ENCODE data around the gene KATNB1. TPM values are rescaled to one million over a fixed set of nuclear protein-coding genes. Genes with fewer than 3 reads are reported as not detected.
"Not testable (repeated sequence)": the region's sequence is repeated elsewhere in the genome, so short reads cannot be mapped to it uniquely, and the experiment has no call there.

Gene KATNB1
- total and polyA plus RNA-seq, 2 experiments from 2014 or later, result 46.4 to 49.4 TPM

DNA sequence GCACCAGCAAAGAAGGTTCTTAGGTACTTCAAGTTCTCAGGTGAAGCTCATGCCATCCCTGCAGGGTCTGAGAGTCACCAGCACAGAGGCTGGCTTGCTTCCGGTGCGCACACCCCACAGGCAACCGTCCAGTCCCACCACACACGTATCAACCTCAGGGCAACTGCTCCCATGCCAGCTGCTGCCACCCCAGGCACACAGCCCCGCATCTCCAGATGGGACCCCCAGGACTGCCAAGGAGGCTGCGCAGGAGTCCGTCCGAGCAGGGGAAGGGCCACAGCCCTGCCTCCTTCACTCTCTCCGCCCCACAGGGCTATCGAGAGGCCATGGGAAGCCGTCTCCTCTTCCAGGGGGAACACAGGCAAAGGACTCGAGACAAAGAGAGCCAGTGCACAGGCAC, 53.4 kb downstream of the KATNB1 start:
- H3K27me3 ChIP-seq, result no peaks in the 10 kb centered on the region
- H3K4me1 ChIP-seq (ENCODE audit: low read depth), result peaks cover 7% of the 10 kb centered on the region
- H3K9me3 ChIP-seq (ENCODE audit: low read depth), result no peaks in the 10 kb centered on the region
- DNase-seq (ENCODE audit: low read depth in 1 of 2, low spot score in 1 of 2), result no peak
- no peak overlapping the region for H3K27ac ChIP-seq
- H3K4me3 ChIP-seq, result no peak overlapping the region
- no peaks in the 10 kb centered on the region for H3K36me3 ChIP-seq
- TF ChIP-seq, protein P1, sequence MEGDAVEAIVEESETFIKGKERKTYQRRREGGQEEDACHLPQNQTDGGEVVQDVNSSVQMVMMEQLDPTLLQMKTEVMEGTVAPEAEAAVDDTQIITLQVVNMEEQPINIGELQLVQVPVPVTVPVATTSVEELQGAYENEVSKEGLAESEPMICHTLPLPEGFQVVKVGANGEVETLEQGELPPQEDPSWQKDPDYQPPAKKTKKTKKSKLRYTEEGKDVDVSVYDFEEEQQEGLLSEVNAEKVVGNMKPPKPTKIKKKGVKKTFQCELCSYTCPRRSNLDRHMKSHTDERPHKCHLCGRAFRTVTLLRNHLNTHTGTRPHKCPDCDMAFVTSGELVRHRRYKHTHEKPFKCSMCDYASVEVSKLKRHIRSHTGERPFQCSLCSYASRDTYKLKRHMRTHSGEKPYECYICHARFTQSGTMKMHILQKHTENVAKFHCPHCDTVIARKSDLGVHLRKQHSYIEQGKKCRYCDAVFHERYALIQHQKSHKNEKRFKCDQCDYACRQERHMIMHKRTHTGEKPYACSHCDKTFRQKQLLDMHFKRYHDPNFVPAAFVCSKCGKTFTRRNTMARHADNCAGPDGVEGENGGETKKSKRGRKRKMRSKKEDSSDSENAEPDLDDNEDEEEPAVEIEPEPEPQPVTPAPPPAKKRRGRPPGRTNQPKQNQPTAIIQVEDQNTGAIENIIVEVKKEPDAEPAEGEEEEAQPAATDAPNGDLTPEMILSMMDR (IDR thresholded peaks at IDR 0.05; ENCODE audit: low read depth, low read length), result no peak

- Histone ChIP-seq H3K4me1 (ENCODE audit: low read depth) (peaks cover 7% of the 10 kb centered on the region), H3K27me3 (no peaks in the 10 kb centered on the region), H3K4me3 (no peak overlapping the region), H3K27ac (no peak overlapping the region), H3K9me3 (ENCODE audit: low read depth) (no peaks in the 10 kb centered on the region), H3K36me3 (no peaks in the 10 kb centered on the region)
- TF ChIP-seq, protein P1 (IDR thresholded peaks at IDR 0.05; ENCODE audit: low read depth, low read length), result no peak
- DNase-seq (ENCODE audit: low read depth in 1 of 2, low spot score in 1 of 2), result no peak
Measured at GRCh38 chr16:57791195-57791892, 55.8 kb downstream of the KATNB1 start.

DNA sequence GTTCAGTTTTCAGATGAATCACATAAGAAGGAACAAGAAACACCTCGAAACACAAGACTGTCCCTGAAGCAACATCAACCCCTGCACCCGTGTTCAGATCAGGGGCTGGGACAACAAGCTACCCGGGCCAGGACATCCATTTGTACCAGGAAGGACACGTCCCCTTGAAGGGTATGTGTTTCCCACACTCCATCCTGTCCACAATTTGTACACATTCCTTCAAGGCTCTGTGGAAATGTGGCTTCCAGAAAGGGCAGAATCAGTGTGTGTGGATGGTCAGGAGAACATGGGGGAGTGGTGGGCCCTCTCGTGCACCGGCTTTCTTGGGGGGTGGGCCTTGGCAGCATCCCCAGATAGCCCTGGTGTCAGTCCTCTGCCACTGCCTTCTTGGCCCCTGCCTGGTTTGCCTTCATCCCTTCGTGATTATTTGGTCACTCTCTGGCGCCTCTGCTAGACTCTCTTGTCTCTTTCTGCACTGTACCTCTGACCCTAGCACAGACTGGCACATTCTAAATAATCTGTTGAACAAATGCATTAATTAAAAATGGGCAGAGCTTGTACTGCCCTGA, 56.4 kb downstream of the KATNB1 start:
- H3K27ac ChIP-seq, result no peak overlapping the region
- no peak for DNase-seq (ENCODE audit: low read depth in 1 of 2, low spot score in 1 of 2)
- TF ChIP-seq, protein P1 (IDR thresholded peaks at IDR 0.05; ENCODE audit: low read depth, low read length), result no peak
- no peaks in the 10 kb centered on the region for H3K36me3 ChIP-seq
- H3K9me3 ChIP-seq (ENCODE audit: low read depth), result no peaks in the 10 kb centered on the region
- H3K4me3 ChIP-seq, result no peak overlapping the region
- peaks cover 7% of the 10 kb centered on the region for H3K4me1 ChIP-seq (ENCODE audit: low read depth)
- no peaks in the 10 kb centered on the region for H3K27me3 ChIP-seq

DNA sequence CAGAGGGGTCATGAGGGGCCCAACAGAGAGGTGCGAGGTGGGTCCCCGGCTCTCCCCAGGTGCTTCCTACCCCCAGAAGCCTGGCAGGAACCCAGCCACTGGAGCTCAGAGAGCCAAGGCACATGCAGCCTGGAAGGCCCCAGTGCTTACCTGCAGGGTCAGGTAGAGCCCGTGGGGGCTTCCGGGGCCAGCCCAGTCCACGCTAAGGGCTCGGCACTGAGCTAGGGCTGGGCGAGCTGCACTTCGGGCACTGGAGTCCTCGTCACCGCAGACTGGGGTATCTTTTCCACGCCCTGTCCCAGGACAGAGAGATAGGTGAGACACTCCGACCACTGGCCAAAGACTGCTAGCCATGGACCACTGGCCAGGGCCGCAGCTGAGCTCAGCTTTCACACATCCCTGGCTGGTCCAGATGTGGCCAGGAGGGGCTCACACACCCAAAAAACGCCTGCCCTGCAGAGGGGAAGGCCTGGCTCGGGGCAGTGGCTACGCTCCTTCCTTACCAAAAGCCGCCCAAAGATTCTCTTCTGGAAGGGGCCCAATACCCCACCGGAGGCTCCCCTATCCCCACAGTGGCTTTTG, 59.4 kb downstream of the KATNB1 start:
- no peak overlapping the region for H3K27ac ChIP-seq
- H3K27me3 ChIP-seq, result no peaks in the 10 kb centered on the region
- H3K9me3 ChIP-seq (ENCODE audit: low read depth), result no peaks in the 10 kb centered on the region
- TF ChIP-seq, protein P1 (IDR thresholded peaks at IDR 0.05; ENCODE audit: low read depth, low read length), result no peak
- no peaks in the 10 kb centered on the region for H3K36me3 ChIP-seq
- peaks cover 24% of the 10 kb centered on the region for H3K4me1 ChIP-seq (ENCODE audit: low read depth)
- no peak for DNase-seq (ENCODE audit: low read depth in 1 of 2, low spot score in 1 of 2)
- no peak overlapping the region for H3K4me3 ChIP-seq

GRCh38 chr16:57795431-57795878, 59.9 kb downstream of the KATNB1 start:
- Histone ChIP-seq H3K27ac (no peak overlapping the region), H3K27me3 (no peaks in the 10 kb centered on the region), H3K9me3 (ENCODE audit: low read depth) (no peaks in the 10 kb centered on the region), H3K4me1 (ENCODE audit: low read depth) (peaks cover 29% of the 10 kb centered on the region), H3K4me3 (no peak overlapping the region), H3K36me3 (no peaks in the 10 kb centered on the region)
- peak; percentile 61 to 67 for DNase-seq (ENCODE audit: low read depth in 1 of 2, low spot score in 1 of 2)
- TF ChIP-seq, protein P1 (IDR thresholded peaks at IDR 0.05; ENCODE audit: low read depth, low read length), result peak; percentile 52

- DNase-seq (ENCODE audit: low read depth in 1 of 2, low spot score in 1 of 2); H3K4me3 ChIP-seq; H3K27ac ChIP-seq; H3K36me3 ChIP-seq; H3K9me3 ChIP-seq (ENCODE audit: low read depth); H3K27me3 ChIP-seq: not testable (repeated sequence)
- peaks cover 34% of the 10 kb centered on the region for H3K4me1 ChIP-seq (ENCODE audit: low read depth)
Measured at GRCh38 chr16:57796014-57796413, 60.4 kb downstream of the KATNB1 start.
